Dedifferentiated amniotic fluid mesenchymal stem cell (primary cell): ENCODE results near the gene DCAF12.
A peak's percentile ranks its signal among the peaks of the same experiment; 100 is the strongest.

Source experiments
- DNase-seq: peaks from one replicate; pipeline ENCODE4 v3.0.0-alpha.2; 2016; ENCODE audit errors: extremely low spot score

Gene DCAF12

DNA sequence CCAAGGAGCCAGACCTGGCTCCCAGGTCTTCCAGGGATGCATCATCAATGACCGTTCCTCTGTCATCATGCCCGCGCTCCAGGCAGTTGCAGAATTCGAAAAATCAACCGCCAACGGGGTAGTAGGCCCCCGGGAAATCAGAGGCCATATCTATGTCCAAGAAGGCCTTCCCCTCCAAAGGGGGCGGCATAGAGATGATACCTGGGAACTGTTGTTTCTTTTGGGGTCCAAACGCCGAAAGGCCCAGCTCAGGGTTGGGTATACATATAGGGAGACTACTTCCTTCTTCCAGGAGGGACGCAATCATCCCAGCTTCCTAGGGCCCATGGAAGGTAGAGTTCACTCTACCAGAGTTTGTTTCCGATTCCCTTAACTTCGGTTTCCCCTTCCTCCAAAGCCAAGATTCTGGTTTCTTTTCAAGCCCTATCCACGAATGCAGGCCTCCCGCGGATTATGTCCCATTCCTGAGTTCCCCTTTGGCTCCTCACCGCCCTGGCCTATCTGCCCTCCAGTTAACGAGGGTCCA is 754 bp downstream of the DCAF12 start:
- no peak for DNase-seq

- DNase-seq: no peak
Measured at GRCh38 chr9:34124926-34125325, 1.6 kb downstream of the DCAF12 start.

DNA sequence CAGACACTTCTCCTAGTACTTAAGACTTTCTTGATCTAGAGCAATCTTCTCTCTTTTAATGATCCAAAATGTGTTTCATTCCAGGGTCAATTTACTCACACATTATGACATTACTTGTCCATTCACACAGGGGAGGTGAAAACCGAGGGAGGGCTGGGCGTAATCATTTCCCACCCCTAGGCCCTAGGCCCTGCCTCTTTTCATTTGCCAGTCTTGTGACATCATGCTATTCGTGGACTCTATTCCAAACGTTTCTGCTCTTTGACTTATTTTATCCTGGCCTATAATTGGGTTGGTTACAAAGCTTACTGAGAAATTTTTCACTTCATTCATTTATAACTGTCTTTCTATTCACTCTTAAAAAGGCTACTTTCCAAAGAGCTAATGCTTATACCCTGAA is 2.4 kb downstream of the DCAF12 start:
- DNase-seq: no peak

DNA sequence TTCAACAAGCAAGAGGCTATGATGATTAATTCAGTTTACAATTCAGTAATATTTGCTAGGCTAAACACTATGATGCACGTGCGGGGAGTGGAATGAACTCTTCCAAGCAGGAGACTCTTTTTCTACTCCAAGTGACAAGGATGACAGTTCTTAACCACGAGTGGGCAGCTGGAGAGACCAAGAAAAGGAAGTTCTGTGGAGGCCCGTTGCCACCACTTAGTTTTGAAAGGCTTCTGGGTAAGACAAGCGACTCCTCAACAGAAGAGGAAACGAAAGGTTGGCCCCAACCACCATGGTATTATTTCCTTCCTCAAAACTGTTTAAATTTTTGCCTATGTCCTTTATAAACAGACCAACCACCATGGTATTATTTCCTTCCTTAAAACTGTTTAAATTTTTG is 2.8 kb downstream of the DCAF12 start:
- DNase-seq: no peak

- DNase-seq: no peak
Measured at GRCh38 chr9:34121996-34122395, 4.5 kb downstream of the DCAF12 start.

GRCh38 chr9:34119713-34120112 is 6.8 kb downstream of the DCAF12 start:
- DNase-seq: no peak

DNA sequence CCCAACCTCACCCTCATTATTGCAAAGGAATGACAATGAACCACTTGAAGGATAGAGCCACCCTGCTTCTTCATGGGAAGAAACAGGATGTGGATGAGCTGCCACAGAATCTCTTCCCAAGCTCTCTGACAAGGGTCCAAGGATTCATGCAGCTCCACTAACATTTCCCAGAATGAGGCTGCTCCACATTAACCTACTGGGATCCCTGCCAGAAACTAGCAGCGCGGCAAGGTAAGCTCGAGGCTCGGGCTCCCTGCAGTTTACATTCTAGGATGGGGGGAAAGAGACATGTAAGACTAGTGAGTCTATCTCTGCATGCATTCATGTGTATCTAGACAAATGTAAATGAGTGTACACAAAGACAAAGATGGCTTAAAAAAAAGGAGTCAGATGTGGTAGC is 12.1 kb downstream of the DCAF12 start:
- no peak for DNase-seq

DNA sequence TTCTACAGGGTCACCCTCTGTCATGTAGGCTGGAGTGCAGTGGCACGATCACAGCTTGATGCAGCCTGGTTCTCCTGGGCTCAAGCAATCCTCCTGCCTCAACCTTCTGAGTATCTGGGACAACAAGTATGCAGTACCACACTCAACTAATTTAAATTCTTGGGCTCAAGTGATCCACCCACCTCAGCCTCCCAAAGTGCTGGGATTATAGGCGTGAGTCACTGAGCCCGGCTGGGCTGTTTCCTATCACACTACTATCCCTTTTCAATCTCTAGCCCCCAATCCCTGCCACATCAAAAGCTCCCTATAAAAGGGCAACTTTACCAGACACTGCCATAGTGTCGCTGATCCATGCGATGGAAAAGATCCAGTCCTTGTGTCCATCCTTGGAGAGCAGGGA is 20.4 kb downstream of the DCAF12 start:
- no peak for DNase-seq

DNA sequence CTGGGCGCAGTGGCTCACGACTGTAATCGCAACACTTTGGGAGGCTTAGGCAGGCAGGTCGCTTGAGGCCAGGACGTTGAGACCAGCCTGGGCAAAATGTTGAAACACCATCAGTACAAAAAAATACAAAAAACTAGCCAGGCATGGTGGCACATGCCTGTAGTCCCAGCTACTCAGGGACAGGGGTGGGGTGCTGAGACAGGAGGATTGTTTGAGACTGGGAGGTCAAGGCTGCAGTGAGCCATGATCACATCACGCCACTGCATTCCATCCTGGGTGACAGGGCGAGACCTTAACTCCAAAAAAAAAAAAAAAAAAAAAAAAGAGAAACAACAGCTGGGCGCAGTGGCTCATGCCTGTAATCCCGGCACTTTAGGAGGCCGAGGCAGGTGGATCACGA is 23.7 kb downstream of the DCAF12 start:
- DNase-seq: no peak

- DNase-seq: no peak
Measured at GRCh38 chr9:34098307-34098706, 28.2 kb downstream of the DCAF12 start.

GRCh38 chr9:34097865-34098264 is 28.6 kb downstream of the DCAF12 start:
- no peak for DNase-seq

DNA sequence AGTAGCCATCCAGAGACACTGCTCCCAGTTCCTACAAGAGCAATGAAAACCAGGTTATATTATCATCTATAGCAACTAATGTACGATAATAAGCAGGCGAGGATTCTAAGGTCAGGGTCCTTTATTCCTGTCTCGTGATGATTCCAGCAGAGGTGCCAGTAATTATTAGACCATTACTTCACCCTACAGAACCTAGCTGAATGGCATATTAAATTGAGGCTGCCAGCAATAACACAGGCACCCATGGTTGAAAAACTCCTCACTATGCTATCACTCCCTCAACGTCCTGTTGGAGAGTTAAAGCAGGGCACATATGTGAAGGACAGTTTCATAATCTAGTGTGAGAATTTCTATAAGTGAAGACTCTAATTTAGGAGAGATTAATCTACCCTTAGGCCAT is 29.7 kb downstream of the DCAF12 start:
- DNase-seq: no peak

DNA sequence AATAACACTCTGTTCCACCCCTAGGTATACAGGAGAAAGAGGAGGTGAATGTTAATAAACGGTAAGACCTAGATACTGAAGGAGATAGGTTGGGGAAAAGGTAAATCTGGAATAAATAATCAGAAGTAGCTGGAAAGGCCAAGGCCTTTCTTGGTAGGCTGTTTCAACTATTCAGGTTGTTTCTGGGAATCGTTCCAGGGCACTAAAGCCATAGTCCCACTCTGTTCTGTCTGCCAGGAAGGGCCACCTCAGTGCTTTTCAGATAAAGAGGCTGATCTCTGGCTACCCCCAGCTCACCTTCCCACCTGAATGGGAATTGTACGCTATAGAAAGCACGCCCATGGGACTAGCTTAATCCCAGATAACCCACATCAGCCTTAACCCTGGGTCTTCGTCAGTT is 32.9 kb downstream of the DCAF12 start:
- no peak for DNase-seq

GRCh38 chr9:34089311-34089710 is 37.2 kb downstream of the DCAF12 start:
- no peak for DNase-seq

DNA sequence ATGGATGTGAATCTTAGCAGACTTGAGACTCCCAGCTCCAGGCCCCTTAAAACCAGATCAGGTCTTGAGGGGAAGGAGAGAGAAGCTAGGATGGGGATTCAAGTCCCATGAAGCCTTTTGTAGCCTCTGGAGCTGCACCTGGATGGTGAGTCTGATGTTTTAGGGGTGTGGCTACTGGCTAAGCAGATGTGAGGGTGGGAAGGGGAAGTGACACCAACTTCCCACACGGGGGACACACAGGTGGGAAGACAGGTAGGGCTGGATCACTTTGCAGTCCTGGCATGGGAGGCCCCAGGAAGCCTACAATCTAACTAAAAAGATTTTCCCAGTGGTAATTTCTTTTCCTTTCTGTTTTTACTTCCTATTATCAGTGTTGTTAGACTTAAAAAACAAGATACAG is 39.1 kb downstream of the DCAF12 start:
- no peak for DNase-seq

DNA sequence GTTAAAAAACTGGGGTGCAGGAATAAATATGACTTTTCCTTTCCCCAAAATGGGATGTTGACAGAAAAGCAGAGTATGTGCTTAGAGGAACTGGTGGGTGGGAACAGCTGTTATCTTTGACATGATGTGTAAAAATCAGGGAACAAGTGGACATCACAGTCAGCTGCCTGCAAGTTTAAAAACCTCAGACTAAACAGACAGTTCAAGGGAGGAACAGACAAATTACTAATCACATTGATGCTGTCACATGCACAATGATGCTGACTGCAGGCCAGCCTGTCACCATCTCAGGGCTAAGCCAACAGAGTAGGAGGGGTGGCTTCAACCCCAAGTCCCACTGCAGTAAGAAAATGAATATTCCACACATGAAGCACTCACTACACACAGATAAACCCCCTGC is 39.6 kb downstream of the DCAF12 start:
- no peak for DNase-seq

GRCh38 chr9:34085581-34086500 is 40.7 kb downstream of the DCAF12 start:
- DNase-seq: no peak

GRCh38 chr9:34084562-34084961 is 41.9 kb downstream of the DCAF12 start:
- DNase-seq: no peak

DNA sequence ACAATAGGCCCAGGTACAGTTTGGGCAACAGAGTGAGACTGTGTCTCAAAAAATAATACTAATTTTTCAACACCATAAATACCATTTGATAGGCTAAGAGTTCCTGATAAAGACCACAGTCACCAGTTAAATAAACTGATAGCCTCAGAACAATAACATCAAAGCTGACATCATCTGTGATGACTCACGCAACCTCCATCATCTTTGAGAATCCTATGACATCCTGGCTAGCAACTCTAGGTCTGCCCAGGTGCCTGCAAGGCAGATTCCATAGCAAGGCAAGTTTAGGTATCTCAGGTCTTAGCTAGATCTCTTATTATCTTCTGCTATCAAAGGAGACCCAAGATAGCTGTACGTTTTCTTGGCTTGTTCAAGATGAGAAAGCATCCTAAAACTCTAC is 47.3 kb downstream of the DCAF12 start:
- DNase-seq: no peak

DNA sequence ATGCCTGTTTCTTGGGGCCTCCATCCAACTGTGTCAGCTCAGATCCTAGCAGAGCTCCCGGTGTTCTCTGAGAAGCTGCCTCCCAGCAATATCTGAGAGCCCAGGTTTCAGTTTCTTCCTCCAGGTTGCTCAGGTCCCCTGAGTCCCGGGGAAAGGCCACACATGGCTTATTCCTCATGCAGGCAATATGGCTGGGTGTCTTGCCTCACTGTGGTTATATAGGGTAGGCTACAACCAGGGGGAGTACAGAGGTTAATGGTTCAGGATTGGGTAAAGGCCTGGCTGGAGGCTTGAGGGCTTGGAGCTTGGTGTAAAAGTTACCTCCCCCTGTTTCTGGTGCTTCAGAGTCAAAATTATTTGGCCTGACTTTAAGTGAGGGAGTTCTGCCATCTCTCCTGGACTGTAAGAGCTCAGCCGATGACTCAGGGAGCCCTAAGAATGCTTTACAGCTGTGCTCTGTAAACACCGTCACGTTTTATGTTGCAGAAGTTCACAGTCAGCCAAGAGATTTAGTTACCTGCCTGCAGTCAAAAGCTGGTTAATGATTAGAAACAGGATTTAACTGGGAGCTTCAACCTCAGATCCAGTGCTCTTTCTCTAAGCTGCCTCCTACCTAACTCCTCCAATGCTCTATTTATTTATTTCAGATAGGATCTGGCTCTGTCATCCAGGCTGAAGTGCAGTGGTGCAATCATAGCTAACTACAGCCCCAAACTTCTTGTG is 53.5 kb downstream of the DCAF12 start:
- DNase-seq: peak; percentile 66

GRCh38 chr9:34072410-34072809 is 54.1 kb downstream of the DCAF12 start:
- DNase-seq: no peak

DNA sequence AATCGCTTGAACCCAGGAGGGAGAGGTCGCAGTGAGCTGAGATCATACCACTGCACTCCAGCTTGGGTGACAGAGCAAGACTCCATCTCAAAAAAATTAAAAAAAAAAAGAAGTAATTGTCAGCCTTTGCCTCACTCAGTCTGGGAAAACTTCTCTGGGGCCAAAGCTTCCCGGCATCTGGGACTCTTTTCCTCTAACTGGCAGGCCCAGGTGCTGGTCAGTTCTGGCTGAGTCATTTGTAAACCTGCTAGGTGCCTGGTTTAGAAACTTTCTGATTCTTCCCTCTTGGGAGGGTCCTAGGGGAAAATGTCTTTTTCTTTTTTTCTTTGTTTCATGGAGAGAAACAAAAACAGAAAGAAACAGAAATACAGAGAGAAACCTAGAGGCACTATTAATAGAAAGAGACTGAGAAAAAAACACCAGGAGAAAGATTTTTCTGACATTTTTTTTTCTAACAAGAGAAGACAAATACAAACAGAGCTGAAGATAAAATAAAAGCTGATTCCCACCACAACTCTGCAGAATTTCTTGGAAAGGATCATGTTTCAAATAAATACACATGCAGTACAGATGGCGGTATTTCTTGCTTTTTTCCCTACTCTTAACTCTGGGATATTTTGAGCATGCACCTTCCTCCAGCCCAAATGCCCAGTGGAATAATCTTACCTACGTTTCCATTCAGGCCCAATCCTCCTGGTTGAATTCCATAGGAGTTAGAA is 55.7 kb downstream of the DCAF12 start:
- no peak for DNase-seq
